Measurements from ENCODE around the gene KIF26A.
"Not testable (repeated sequence)": the region's sequence is repeated elsewhere in the genome, so short reads cannot be mapped to it uniquely, and the experiment has no call there.

KIF26A gene

GRCh38 chr14:104150136-104151025 lies 12.0 kb downstream of the KIF26A start:
- DNase-seq (ENCODE audit: low spot score), result no peak
- no peak for TF ChIP-seq CTCF (IDR thresholded peaks at IDR 0.05; ENCODE audit: extremely low read depth, missing control alignments)

GRCh38 chr14:104151026-104151381 lies 12.6 kb downstream of the KIF26A start:
- no peak for TF ChIP-seq CTCF (IDR thresholded peaks at IDR 0.05; ENCODE audit: extremely low read depth, missing control alignments)
- DNase-seq (ENCODE audit: low spot score), result no peak

GRCh38 chr14:104151566-104152245 lies 13.3 kb downstream of the KIF26A start:
- DNase-seq (ENCODE audit: low spot score), result no peak

GRCh38 chr14:104152246-104152575 lies 13.8 kb downstream of the KIF26A start:
- no peak for TF ChIP-seq CTCF (IDR thresholded peaks at IDR 0.05; ENCODE audit: extremely low read depth, missing control alignments)
- DNase-seq (ENCODE audit: low spot score), result no peak

More at GRCh38 chr14:104151566-104152245, 13.3 kb downstream of the KIF26A start:
- TF ChIP-seq CTCF (IDR thresholded peaks at IDR 0.05; ENCODE audit: extremely low read depth, missing control alignments), result no peak

GRCh38 chr14:104152686-104153393 lies 14.5 kb downstream of the KIF26A start:
- no peak for DNase-seq (ENCODE audit: low spot score)
- TF ChIP-seq CTCF (IDR thresholded peaks at IDR 0.05; ENCODE audit: extremely low read depth, missing control alignments), result no peak

GRCh38 chr14:104153394-104153755 lies 15.0 kb downstream of the KIF26A start:
- DNase-seq (ENCODE audit: low spot score), result not testable (repeated sequence)

GRCh38 chr14:104154246-104154645 lies 15.9 kb downstream of the KIF26A start:
- DNase-seq (ENCODE audit: low spot score), result no peak
- TF ChIP-seq CTCF (IDR thresholded peaks at IDR 0.05; ENCODE audit: extremely low read depth, missing control alignments), result no peak
